K562 (cell line): ENCODE measurements around the gene IL17D. TPM values are rescaled to one million over a fixed set of nuclear protein-coding genes. Genes with fewer than 3 reads are reported as not detected.

ENCODE experiments used
- ATAC-seq: fragments of 200-7000 bp; cut with Tn5 transposase; 3 replicates; pipeline ENCODE4 v1.9.1; 2020; ENCODE audit warnings: moderate library complexity
- BruUV-seq: library from RNA; stranded (reverse); fragments of 400-500 nt; replicated peaks from 2 replicates; lab custom pipeline; 2021; lab: Mats Ljungman, UMichigan
- CTCF ChIA-PET: fragments of 300-600 bp; formaldehyde crosslinking; extraction: SDS; loops from one replicate; lab custom pipeline; 2021; ENCODE audit warnings: low intra/inter-chr PET ratio; lab: Yijun Ruan, JAX
- POLR2A ChIA-PET: fragments of 300-600, 350-650 bp; sonication (Branson Sonifier 250); formaldehyde crosslinking; extraction: SDS; loops from one replicate; lab custom pipeline; 2021; ENCODE audit warnings: antibody characterized with exemption, inconsistent platforms; lab: Yijun Ruan, JAX
- DNase-seq, 4 experiments: peaks; one replicate each; pipeline versions ENCODE4 v3.0.0 to v3.0.0-alpha.2; 2011 to 2018; ENCODE audit warnings: low spot score in 3 of 4, mixed read lengths in 3 of 4; ENCODE audit errors: extremely low read depth in 1 of 4
- FAIRE-seq: peaks from 2 replicates; lab custom pipeline; 2011; peaks lifted over from hg19 to GRCh38; lab: Jason Lieb, UNC
- H2AFZ ChIP-seq: 2 replicates; pipeline ENCODE4 v1.6.0; 2011; ENCODE audit warnings: low read depth, low read length, control low read depth, inconsistent platforms
- H3K27ac ChIP-seq: fragments of 200-600 bp; 3 replicates; pipeline ENCODE4 v1.8.0; 2011; ENCODE audit warnings: low read depth, mild to moderate bottlenecking, control low read depth, inconsistent platforms, low read length, moderate library complexity, mixed read lengths; ENCODE audit errors: extremely low read depth
- H3K27me3 ChIP-seq, 2 experiments: fragments of 300-600 bp in 1 of 2; 2 replicates in 1 of 2; 3 replicates in 1 of 2; pipeline versions ENCODE4 v1.6.0 to v1.8.0; 2011; ENCODE audit warnings: inconsistent platforms in 2 of 2, low read length in 2 of 2, mild to moderate bottlenecking in 1 of 2, mixed read lengths in 1 of 2, moderate library complexity in 1 of 2; ENCODE audit not compliant: control insufficient read depth in 2 of 2, insufficient read depth in 2 of 2
- H3K36me3 ChIP-seq: fragments of 300-600 bp; 3 replicates; pipeline ENCODE4 v1.8.0; 2011; ENCODE audit warnings: mild to moderate bottlenecking, low read length, inconsistent platforms; ENCODE audit not compliant: control insufficient read depth, insufficient read depth
- H3K4me1 ChIP-seq, 2 experiments: fragments of 200-600 bp in 1 of 2; replicated peaks in 1 of 2; 2 replicates in 1 of 2; 3 replicates in 1 of 2; pipeline versions ENCODE4 v1.5.1 to v1.8.0; 2011; ENCODE audit warnings: inconsistent platforms in 2 of 2, low read length in 2 of 2, mild to moderate bottlenecking in 1 of 2, mixed read lengths in 1 of 2, moderate library complexity in 1 of 2; ENCODE audit not compliant: control insufficient read depth in 2 of 2, insufficient read depth in 2 of 2
- H3K4me2 ChIP-seq: 2 replicates; pipeline ENCODE4 v1.6.1; 2011; ENCODE audit warnings: low read length, control low read depth, inconsistent platforms, mixed read lengths; ENCODE audit not compliant: insufficient read depth
- H3K4me3 ChIP-seq: fragments of 200-600 bp; sonication (generic), shearing (Covaris generic); 2 replicates; pipeline ENCODE4 v1.5.1; 2016; ENCODE audit warnings: control low read depth, inconsistent platforms
- H3K79me2 ChIP-seq: fragments of 200-600 bp; 3 replicates; pipeline ENCODE4 v1.8.0; 2011; ENCODE audit warnings: low read length, inconsistent platforms; ENCODE audit not compliant: control insufficient read depth, insufficient read depth
- H3K9ac ChIP-seq, 2 experiments: 2 replicates each; pipeline versions ENCODE4 v1.6.0 to v1.6.1; 2011; ENCODE audit warnings: low read depth in 2 of 2, low read length in 2 of 2, control low read depth in 1 of 2, inconsistent platforms in 1 of 2, mild to moderate bottlenecking in 1 of 2, mixed read lengths in 1 of 2; ENCODE audit not compliant: insufficient read depth in 1 of 2
- H3K9me1 ChIP-seq: one replicate; pipeline ENCODE4 v1.6.0; 2011; ENCODE audit warnings: inconsistent platforms, mild to moderate bottlenecking, low read length, moderate library complexity; ENCODE audit not compliant: control insufficient read depth, insufficient read depth
- H3K9me3 ChIP-seq: replicated peaks from 2 replicates; pipeline ENCODE4 v1.5.1; 2011; ENCODE audit warnings: low read depth, low read length, inconsistent platforms; ENCODE audit not compliant: control insufficient read depth, insufficient read depth
- H4K20me1 ChIP-seq: replicated peaks from 2 replicates; pipeline ENCODE4 v1.6.1; 2011; ENCODE audit warnings: low read length, inconsistent platforms, mixed read lengths; ENCODE audit not compliant: control insufficient read depth, insufficient read depth
- EP400 ChIP-seq: fragments of 450-650 bp; IDR thresholded peaks from 2 replicates; pipeline ENCODE4 v1.6.1; 2017; ENCODE audit warnings: antibody characterized with exemption, mild to moderate bottlenecking, moderate library complexity
- ZKSCAN1 ChIP-seq: fragments of 150-350 bp; IDR thresholded peaks from 2 replicates; pipeline ENCODE4 v1.6.1; 2016; ENCODE audit warnings: low read depth, low read length
- ZNF143 ChIP-seq: sonication (generic); formaldehyde crosslinking; IDR thresholded peaks from 2 replicates; pipeline ENCODE4 v1.9.0; 2022; ENCODE audit warnings: mild to moderate bottlenecking, missing genetic modification reagents
- WGBS: fragments of 100-300 bp; shearing (Covaris generic); methylation state at CpG from one replicate; pipeline ENCODE4 v1.1.6; 2016; ENCODE audit warnings: low coverage, mixed read lengths; ENCODE audit not compliant: insufficient coverage; ENCODE audit errors: missing lambda C conversion rate; 5-methylcytosine and 5-hydroxymethylcytosine counted together
- in situ Hi-C: fragments of 300-500 bp; cut with MboI; formaldehyde crosslinking; loops from 4 replicates; pipeline ENCODE4 v1.15.0; 2018; ENCODE audit warnings: inconsistent platforms, mixed read lengths
- intact Hi-C: fragments of 100-400 bp; cut with micrococcal nuclease; formaldehyde crosslinking; loops from 2 replicates; pipeline ENCODE4 v1.14.2; 2022
- polyA plus RNA-seq, 8 experiments: library from polyadenylated mRNA; depleted of rRNA in 4 of 8; stranded (reverse) in 5 of 8; unstranded in 3 of 8; fragments of >200 nt; fragmentation: Nextera tagmentation in 2 of 8; fragmentation: Illumina TruSeq in 1 of 8; extraction: Ambion mirVana in 2 of 8; extraction: Trizol in 1 of 8; gene quantifications; 2 replicates each; pipeline versions ENCODE4 v1.2.1 to v1.2.3, GENCODE V29; 2011 to 2014; ENCODE audit warnings: inconsistent platforms in 1 of 8, missing spikeins in 1 of 8
- total RNA-seq, 7 experiments: library from RNA; depleted of rRNA in 6 of 7; stranded (reverse); fragments of >200 nt in 6 of 7; fragmentation: Illumina TruSeq in 2 of 7; extraction: Trizol in 2 of 7; gene quantifications; 2 replicates each; pipeline versions ENCODE4 v1.2.1 to v1.2.3, GENCODE V29; 2011 to 2021; ENCODE audit warnings: low replicate concordance in 1 of 7
- TF ChIP-seq, protein P1 (sequence below): fragments of 450-650 bp; formaldehyde crosslinking; conservative IDR thresholded peaks from 2 replicates; pipeline ENCODE4 v1.4.0; 2022; ENCODE audit warnings: mild to moderate bottlenecking, missing genetic modification characterization
- TF ChIP-seq, protein P2 (sequence below): fragments of 450-650 bp; formaldehyde crosslinking; IDR thresholded peaks from 2 replicates; pipeline ENCODE4 v1.4.0; 2022; ENCODE audit warnings: missing genetic modification characterization

IL17D gene
- total and polyA plus RNA-seq, 9 of the 15 experiments (the other 6 are each of a cell fraction or from before 2014, with no cell fraction given): 0.04 to 0.55 (median 0.13) TPM; not detected in 4

GRCh38 chr13:20729633-20730585 is 26.4 kb downstream of the IL17D start:
- Histone ChIP-seq H3K4me3 (no peak overlapping the region), H3K79me2 (no peaks in the 10 kb centered on the region), H2AFZ (no peak overlapping the region), H3K4me2 (no peak overlapping the region), H3K27ac (no peak overlapping the region), H3K9me3 (no peaks in the 10 kb centered on the region), H3K4me1 (no peaks in the 10 kb centered on the region; a peak in 1 of 5 replicates), H3K27me3 (no peaks in the 10 kb centered on the region), H3K36me3 (no peaks in the 10 kb centered on the region), H4K20me1 (no peaks in the 10 kb centered on the region), H3K9ac (no peak overlapping the region; a peak in 1 of 4 replicates), H3K9me1 (no peaks in the 10 kb centered on the region)
- ChIA-PET CTCF (no interaction called here), POLR2A (interaction anchor here (0.6 kb wide), 1 partner anchor 361 kb away, joined by 4 read pairs; no protein-coding TSS in a partner anchor)
- no TSS peak for BruUV-seq
- TF ChIP-seq EP400: no peak
- no peak for TF ChIP-seq ZNF143 (CRISPR knock-in tag)
- TF ChIP-seq, protein P1, sequence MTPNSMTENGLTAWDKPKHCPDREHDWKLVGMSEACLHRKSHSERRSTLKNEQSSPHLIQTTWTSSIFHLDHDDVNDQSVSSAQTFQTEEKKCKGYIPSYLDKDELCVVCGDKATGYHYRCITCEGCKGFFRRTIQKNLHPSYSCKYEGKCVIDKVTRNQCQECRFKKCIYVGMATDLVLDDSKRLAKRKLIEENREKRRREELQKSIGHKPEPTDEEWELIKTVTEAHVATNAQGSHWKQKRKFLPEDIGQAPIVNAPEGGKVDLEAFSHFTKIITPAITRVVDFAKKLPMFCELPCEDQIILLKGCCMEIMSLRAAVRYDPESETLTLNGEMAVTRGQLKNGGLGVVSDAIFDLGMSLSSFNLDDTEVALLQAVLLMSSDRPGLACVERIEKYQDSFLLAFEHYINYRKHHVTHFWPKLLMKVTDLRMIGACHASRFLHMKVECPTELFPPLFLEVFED (CRISPR knock-in tag): no peak
- TF ChIP-seq ZKSCAN1: no peak
- TF ChIP-seq, protein P2, sequence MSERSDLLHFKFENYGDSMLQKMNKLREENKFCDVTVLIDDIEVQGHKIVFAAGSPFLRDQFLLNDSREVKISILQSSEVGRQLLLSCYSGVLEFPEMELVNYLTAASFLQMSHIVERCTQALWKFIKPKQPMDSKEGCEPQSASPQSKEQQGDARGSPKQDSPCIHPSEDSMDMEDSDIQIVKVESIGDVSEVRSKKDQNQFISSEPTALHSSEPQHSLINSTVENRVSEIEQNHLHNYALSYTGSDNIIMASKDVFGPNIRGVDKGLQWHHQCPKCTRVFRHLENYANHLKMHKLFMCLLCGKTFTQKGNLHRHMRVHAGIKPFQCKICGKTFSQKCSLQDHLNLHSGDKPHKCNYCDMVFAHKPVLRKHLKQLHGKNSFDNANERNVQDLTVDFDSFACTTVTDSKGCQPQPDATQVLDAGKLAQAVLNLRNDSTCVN (CRISPR knock-in tag): no peak
- DNase-seq (no peak), ATAC-seq (no peak), FAIRE-seq (no peak)
- 78% methylated on average over 22 of the region's 33 CpGs for WGBS
- in situ Hi-C loops: no loop called here
- intact Hi-C loops: no loop called here
